OCI-LY1 (cell line): ENCODE results near the gene KIFAP3.
"Not testable (repeated sequence)": the region's sequence is repeated elsewhere in the genome, so short reads cannot be mapped to it uniquely, and the experiment has no call there.

ENCODE experiments used
- H2AFZ ChIP-seq: fragments of 200-600 bp; sonication (generic), shearing (Covaris generic); 2 replicates; pipeline ENCODE4 v1.6.0; 2014; ENCODE audit warnings: antibody characterized with exemption, mild to moderate bottlenecking, low read length
- H3F3A ChIP-seq: fragments of 200-600 bp; sonication (generic), shearing (Covaris generic); 2 replicates; pipeline ENCODE4 v1.6.0; 2014; ENCODE audit warnings: mild to moderate bottlenecking, antibody characterized with exemption, low read length, moderate library complexity; ENCODE audit not compliant: insufficient read depth
- H3K27ac ChIP-seq: fragments of 200-600 bp; sonication (generic); 2 replicates; pipeline ENCODE4 v1.5.1; 2014; ENCODE audit warnings: low read length, mixed run types, mild to moderate bottlenecking, low read depth; ENCODE audit not compliant: poor library complexity, severe bottlenecking
- H3K27me3 ChIP-seq: fragments of 200-600 bp; sonication (generic); 2 replicates; pipeline ENCODE4 v1.6.0; 2014; ENCODE audit warnings: antibody characterized with exemption, mild to moderate bottlenecking, low read length, moderate library complexity; ENCODE audit not compliant: insufficient read depth
- H3K36me3 ChIP-seq: fragments of 200-600 bp; sonication (generic); 2 replicates; pipeline ENCODE4 v1.6.1; 2014; ENCODE audit warnings: mild to moderate bottlenecking, antibody characterized with exemption, low read length, moderate library complexity, mixed read lengths; ENCODE audit not compliant: insufficient read depth
- H3K4me1 ChIP-seq: fragments of 200-600 bp; sonication (generic); 2 replicates; pipeline ENCODE4 v1.5.1; 2014; ENCODE audit warnings: mild to moderate bottlenecking, low read length, moderate library complexity; ENCODE audit not compliant: insufficient read depth, severe bottlenecking
- H3K4me2 ChIP-seq: fragments of 200-600 bp; sonication (generic), shearing (Covaris generic); 2 replicates; pipeline ENCODE4 v1.6.1; 2014; ENCODE audit warnings: low read length
- H3K4me3 ChIP-seq: fragments of 200-600 bp; sonication (generic); 2 replicates; pipeline ENCODE4 v1.5.1; 2014; ENCODE audit warnings: low read length, low read depth, mild to moderate bottlenecking, mixed read lengths; ENCODE audit not compliant: poor library complexity, severe bottlenecking
- H3K79me2 ChIP-seq: fragments of 200-600 bp; shearing (Covaris generic); 2 replicates; pipeline ENCODE4 v1.6.1; 2016; ENCODE audit warnings: mixed run types, low read length, mixed read lengths; ENCODE audit not compliant: insufficient read depth
- H3K9ac ChIP-seq: fragments of 200-600 bp; sonication (generic), shearing (Covaris generic); 2 replicates; pipeline ENCODE4 v1.6.1; 2014; ENCODE audit warnings: mild to moderate bottlenecking, low read length, mixed read lengths
- H3K9me2 ChIP-seq: fragments of 200-600 bp; sonication (generic), shearing (Covaris generic); 2 replicates; pipeline ENCODE4 v1.6.1; 2014; ENCODE audit warnings: low read depth, mild to moderate bottlenecking, low read length, mixed read lengths
- H3K9me3 ChIP-seq: fragments of 200-600 bp; shearing (Covaris generic); 2 replicates; pipeline ENCODE4 v1.6.1; 2014; ENCODE audit warnings: low read length, mixed read lengths
- H4K20me1 ChIP-seq: fragments of 200-600 bp; sonication (generic), shearing (Covaris generic); 2 replicates; pipeline ENCODE4 v1.6.0; 2016; ENCODE audit warnings: mild to moderate bottlenecking, low read length; ENCODE audit not compliant: insufficient read depth
- CTCF ChIP-seq: fragments of 200-600 bp; sonication (generic), shearing (Covaris generic); IDR thresholded peaks from 2 replicates; pipeline ENCODE4 v1.5.1; 2017; ENCODE audit warnings: mild to moderate bottlenecking, antibody characterized with exemption, low read length, moderate library complexity, mixed read lengths
- EZH2 ChIP-seq: fragments of 200-600 bp; sonication (generic), shearing (Covaris generic); IDR thresholded peaks from 2 replicates; pipeline ENCODE4 v1.8.0; 2017; ENCODE audit warnings: borderline replicate concordance, mixed run types, mild to moderate bottlenecking, antibody characterized with exemption, low read length, moderate library complexity, mixed read lengths

The KIFAP3 gene

DNA sequence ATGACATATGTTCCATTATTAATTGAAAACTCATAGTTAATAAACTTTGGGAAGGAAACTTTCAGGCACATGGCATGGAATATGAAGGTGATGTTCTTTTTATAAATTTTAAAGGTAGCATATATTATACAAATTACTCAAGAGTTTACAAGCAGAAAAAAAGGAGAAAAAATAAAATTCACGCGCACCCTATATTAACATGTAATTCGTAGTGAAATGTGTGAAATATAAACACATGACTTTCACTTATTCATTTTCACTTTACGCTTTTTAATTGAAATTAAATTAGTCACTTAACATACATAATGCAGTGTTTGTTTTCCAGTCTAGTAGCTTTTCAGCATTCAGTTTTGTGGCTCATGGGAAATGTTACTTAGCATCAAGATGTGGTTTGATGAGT, 153.4 kb downstream of the KIFAP3 start:
- Histone ChIP-seq H3K4me2 (no peak overlapping the region), H3F3A (no peaks in the 10 kb centered on the region), H3K36me3 (no peaks in the 10 kb centered on the region), H3K9ac (no peak overlapping the region), H3K79me2 (no peaks in the 10 kb centered on the region), H3K9me2 (no peaks in the 10 kb centered on the region), H3K4me3 (no peak overlapping the region), H4K20me1 (no peaks in the 10 kb centered on the region), H2AFZ (no peak overlapping the region), H3K4me1 (no peaks in the 10 kb centered on the region), H3K27me3 (no peaks in the 10 kb centered on the region), H3K9me3 (no peaks in the 10 kb centered on the region), H3K27ac (no peak overlapping the region)
- TF ChIP-seq CTCF: no peak
- TF ChIP-seq EZH2: no peak

- no peaks in the 10 kb centered on the region for H3K79me2 ChIP-seq
Measured at GRCh38 chr1:169918927-169919326, 155.6 kb downstream of the KIFAP3 start.

GRCh38 chr1:169918220-169918619, 156.3 kb downstream of the KIFAP3 start:
- H3K9ac ChIP-seq, H3K4me1 ChIP-seq, H3F3A ChIP-seq, H3K27me3 ChIP-seq, H3K79me2 ChIP-seq, H3K36me3 ChIP-seq, H4K20me1 ChIP-seq, H3K9me3 ChIP-seq, H3K4me3 ChIP-seq, H3K27ac ChIP-seq, H3K9me2 ChIP-seq, H2AFZ ChIP-seq, H3K4me2 ChIP-seq: not testable (repeated sequence)

More at GRCh38 chr1:169918927-169919326, 155.6 kb downstream of the KIFAP3 start:
- no peak overlapping the region for H3K27ac ChIP-seq
- no peak overlapping the region for H2AFZ ChIP-seq
- H4K20me1 ChIP-seq: no peaks in the 10 kb centered on the region
- H3K4me3 ChIP-seq: no peak overlapping the region
- no peaks in the 10 kb centered on the region for H3F3A ChIP-seq
- TF ChIP-seq CTCF (no peak), EZH2 (no peak)
- no peaks in the 10 kb centered on the region for H3K9me3 ChIP-seq
- H3K4me2 ChIP-seq: no peak overlapping the region
- H3K9me2 ChIP-seq: no peaks in the 10 kb centered on the region
- H3K4me1 ChIP-seq: no peaks in the 10 kb centered on the region
- no peak overlapping the region for H3K9ac ChIP-seq
- H3K36me3 ChIP-seq: no peaks in the 10 kb centered on the region
- no peaks in the 10 kb centered on the region for H3K27me3 ChIP-seq

DNA sequence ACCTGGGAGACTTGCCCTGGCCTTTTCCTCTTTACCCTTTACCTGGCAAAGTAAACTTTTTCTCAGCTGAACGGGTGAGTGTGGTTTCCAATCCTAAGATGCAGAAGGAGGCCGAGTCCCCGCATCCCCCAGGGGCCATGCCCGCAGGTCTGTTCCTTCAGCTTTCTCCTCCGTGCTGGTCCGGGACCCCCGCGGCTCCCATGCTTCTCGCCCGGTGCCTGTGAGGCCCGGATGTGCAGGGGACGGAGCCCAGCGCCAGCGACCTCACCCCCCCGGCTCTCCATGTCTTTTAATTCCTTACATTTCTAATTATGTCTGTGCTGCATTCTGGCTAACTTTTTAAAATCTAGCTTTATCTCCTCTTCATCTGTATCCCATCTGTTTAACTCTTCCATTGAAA, 159.3 kb downstream of the KIFAP3 start:
- TF ChIP-seq CTCF (no peak), EZH2 (no peak)
- H4K20me1 ChIP-seq: no peaks in the 10 kb centered on the region
- no peak overlapping the region for H3K9ac ChIP-seq
- no peak overlapping the region for H2AFZ ChIP-seq
- no peaks in the 10 kb centered on the region for H3F3A ChIP-seq
- H3K27ac ChIP-seq: no peak overlapping the region
- H3K4me2 ChIP-seq: no peak overlapping the region
- no peaks in the 10 kb centered on the region for H3K79me2 ChIP-seq
- no peaks in the 10 kb centered on the region for H3K27me3 ChIP-seq
- no peaks in the 10 kb centered on the region for H3K4me1 ChIP-seq
- no peaks in the 10 kb centered on the region for H3K9me3 ChIP-seq
- H3K9me2 ChIP-seq: no peaks in the 10 kb centered on the region
- no peak overlapping the region for H3K4me3 ChIP-seq
- no peaks in the 10 kb centered on the region for H3K36me3 ChIP-seq
